NCI-H2196 (cell line): Measurements from ENCODE around the gene MAP7.
"Not testable (repeated sequence)": the region's sequence is repeated elsewhere in the genome, so short reads cannot be mapped to it uniquely, and the experiment has no call there.

Experiments used
- DNase-seq: peaks from one replicate; lab custom pipeline; 2025; ENCODE audit not compliant: unreplicated experiment; lab: John Stamatoyannopoulos, UW

MAP7 gene

GRCh38 chr6:136550330-136551071, at the start of gene MAP7:
TSS of gene MAP7 (minus strand) at chr6:136550422. CDS start at chr6:136550408, 14 bp downstream.
- DNase-seq, result peak; percentile 93

- no peak for DNase-seq
These were observed 49.2 kb upstream of the MAP7 start for GRCh38 chr6:136599329-136600011.

GRCh38 chr6:136598048-136598447, 47.8 kb upstream of the MAP7 start:
- no peak for DNase-seq

GRCh38 chr6:136594671-136595070, 44.4 kb upstream of the MAP7 start:
- no peak for DNase-seq

GRCh38 chr6:136593748-136594490, 43.7 kb upstream of the MAP7 start:
- no peak for DNase-seq

- DNase-seq, result no peak
These were observed 42.9 kb upstream of the MAP7 start for GRCh38 chr6:136592930-136593673.

GRCh38 chr6:136591617-136592016, 41.4 kb upstream of the MAP7 start:
- no peak for DNase-seq

GRCh38 chr6:136590846-136591245, 40.6 kb upstream of the MAP7 start:
- DNase-seq, result not testable (repeated sequence)

- no peak for DNase-seq
These were observed 37.3 kb upstream of the MAP7 start for GRCh38 chr6:136587527-136587926.

GRCh38 chr6:136586295-136586694, 36.1 kb upstream of the MAP7 start:
- DNase-seq, result no peak

- DNase-seq, result not testable (repeated sequence)
These were observed 35.3 kb upstream of the MAP7 start for GRCh38 chr6:136585523-136585922.

- not testable (repeated sequence) for DNase-seq
These were observed 34.1 kb upstream of the MAP7 start for GRCh38 chr6:136584290-136584689.

GRCh38 chr6:136582711-136583471, 32.7 kb upstream of the MAP7 start:
- peak; percentile 47 for DNase-seq

- DNase-seq, result no peak
These were observed 29.6 kb upstream of the MAP7 start for GRCh38 chr6:136579800-136580199.

GRCh38 chr6:136576821-136577220, 26.6 kb upstream of the MAP7 start:
- DNase-seq, result no peak

GRCh38 chr6:136571496-136571895, 21.3 kb upstream of the MAP7 start:
- DNase-seq, result no peak

- no peak for DNase-seq
These were observed 20.8 kb upstream of the MAP7 start for GRCh38 chr6:136571065-136571464.

GRCh38 chr6:136568129-136568528, 17.9 kb upstream of the MAP7 start:
- peak; percentile 36 for DNase-seq

GRCh38 chr6:136567688-136568087, 17.5 kb upstream of the MAP7 start:
- no peak for DNase-seq

GRCh38 chr6:136566851-136567250, 16.6 kb upstream of the MAP7 start:
- no peak for DNase-seq
